Activated CD8-positive, alpha-beta memory T cell treated with anti-CD3 and anti-CD28 coated beads, Interleukin-2, amount 10 ng/mL, durations not matched to agents 7 days and 5 days (primary cell): Measurements from ENCODE around the gene NTM. TPM values are rescaled to one million over a fixed set of nuclear protein-coding genes. Genes with fewer than 3 reads are reported as not detected.

ENCODE experiments used
- ATAC-seq: fragments of 150-1000 bp; cut with Tn5 transposase; one replicate; pipeline ENCODE4 v1.10.0; 2021; ENCODE audit warnings: moderate library complexity
- CTCF ChIA-PET: fragments of 350-600 bp; sonication (Branson Sonifier 250); formaldehyde crosslinking; loops from one replicate; lab custom pipeline; 2021; ENCODE audit warnings: antibody characterized with exemption; lab: Charles Lee
- DNase-seq: peaks from one replicate; pipeline ENCODE4 v3.0.0-alpha.2; 2020
- H3K27ac Mint-ChIP-seq: one replicate; pipeline ENCODE4 v1.8.0; 2021; ENCODE audit warnings: mild to moderate bottlenecking, mixed read lengths
- H3K27me3 Mint-ChIP-seq: one replicate; pipeline ENCODE4 v1.8.0; 2021; ENCODE audit warnings: mixed read lengths
- H3K36me3 Mint-ChIP-seq: one replicate; pipeline ENCODE4 v1.8.0; 2021; ENCODE audit warnings: mild to moderate bottlenecking, mixed read lengths
- H3K4me1 Mint-ChIP-seq: one replicate; pipeline ENCODE4 v1.8.0; 2021; ENCODE audit warnings: mixed read lengths
- H3K4me3 Mint-ChIP-seq: one replicate; pipeline ENCODE4 v1.8.0; 2021; ENCODE audit warnings: mild to moderate bottlenecking, moderate library complexity, mixed read lengths
- H3K9me3 Mint-ChIP-seq: one replicate; pipeline ENCODE4 v1.8.0; 2022; ENCODE audit warnings: low read depth, mixed read lengths
- total RNA-seq, 2 experiments: library from RNA; stranded (reverse); gene quantifications; one replicate each; pipeline ENCODE4 v1.2.3, GENCODE V29; 2021

Gene NTM
- total RNA-seq, 2 experiments from 2014 or later: not detected

- ATAC-seq: no peak
- peaks cover 2% of the 10 kb centered on the region for H3K9me3 Mint-ChIP-seq
Measured at GRCh38 chr11:131560287-131560686, 189.9 kb downstream of the NTM start.

DNA sequence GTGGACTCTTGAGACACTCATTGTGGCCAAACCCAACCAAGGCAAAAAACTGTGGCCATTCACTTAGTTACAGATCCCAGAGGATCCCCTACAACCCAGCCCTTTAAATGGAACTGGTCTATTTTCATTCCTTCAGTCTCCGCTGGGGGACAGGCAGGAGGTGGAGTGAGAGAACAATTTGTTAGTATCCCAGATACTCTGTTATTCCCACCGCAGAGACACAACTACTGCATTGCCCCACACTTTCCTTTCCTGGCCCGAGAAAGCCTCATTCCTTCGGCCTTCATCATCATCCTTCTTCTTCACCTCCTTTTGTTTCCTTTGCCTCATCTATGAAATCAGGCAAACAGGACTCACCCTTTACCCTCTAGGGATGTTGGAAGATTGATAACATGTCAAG, 191.1 kb downstream of the NTM start:
- ATAC-seq: no peak

More at GRCh38 chr11:131560287-131560686, 189.9 kb downstream of the NTM start:
- H3K4me3 Mint-ChIP-seq: no peak overlapping the region
- no peak overlapping the region for H3K27ac Mint-ChIP-seq
- H3K27me3 Mint-ChIP-seq: no peaks in the 10 kb centered on the region
- CTCF ChIA-PET: no interaction called here
- no peaks in the 10 kb centered on the region for H3K36me3 Mint-ChIP-seq
- no peak for DNase-seq
- no peaks in the 10 kb centered on the region for H3K4me1 Mint-ChIP-seq

GRCh38 chr11:131561972-131562371, 191.6 kb downstream of the NTM start:
- Mint-ChIP-seq H3K9me3 (peaks cover 2% of the 10 kb centered on the region), H3K4me3 (no peak overlapping the region), H3K4me1 (no peaks in the 10 kb centered on the region), H3K27me3 (no peaks in the 10 kb centered on the region), H3K27ac (no peak overlapping the region), H3K36me3 (no peaks in the 10 kb centered on the region)
- ATAC-seq (no peak), DNase-seq (no peak)
- CTCF ChIA-PET: no interaction called here

More for the DNA sequence above, 191.1 kb downstream of the NTM start:
- H3K36me3 Mint-ChIP-seq: no peaks in the 10 kb centered on the region
- peaks cover 2% of the 10 kb centered on the region for H3K9me3 Mint-ChIP-seq
- CTCF ChIA-PET: no interaction called here
- no peak overlapping the region for H3K4me3 Mint-ChIP-seq
- no peak overlapping the region for H3K27ac Mint-ChIP-seq
- no peak for DNase-seq
- no peaks in the 10 kb centered on the region for H3K27me3 Mint-ChIP-seq
- H3K4me1 Mint-ChIP-seq: no peaks in the 10 kb centered on the region

DNA sequence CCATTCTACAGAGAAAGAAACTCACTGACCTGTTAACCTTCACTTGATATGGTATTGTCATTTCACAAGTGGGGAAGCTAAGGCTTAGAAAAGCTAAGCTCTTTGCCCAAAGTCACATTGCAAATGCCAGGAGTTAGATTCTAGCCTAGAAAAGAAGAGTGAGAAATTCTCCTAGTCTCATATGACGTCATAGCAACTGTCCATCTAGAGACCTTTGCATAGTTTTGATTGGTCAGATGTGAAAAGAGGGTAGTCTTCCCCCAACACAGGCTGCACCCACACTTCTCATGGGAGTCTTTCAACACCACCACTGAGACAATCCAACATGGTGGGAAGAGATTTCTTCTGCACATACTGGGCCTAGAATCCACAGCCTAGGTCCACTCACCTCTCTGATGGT, 197.9 kb downstream of the NTM start:
- ATAC-seq: no peak
- H3K27me3 Mint-ChIP-seq: no peaks in the 10 kb centered on the region
- no peak for DNase-seq
- no peak overlapping the region for H3K27ac Mint-ChIP-seq
- CTCF ChIA-PET: no interaction called here
- H3K4me1 Mint-ChIP-seq: no peaks in the 10 kb centered on the region
- H3K36me3 Mint-ChIP-seq: no peaks in the 10 kb centered on the region
- H3K9me3 Mint-ChIP-seq: peaks cover 2% of the 10 kb centered on the region
- H3K4me3 Mint-ChIP-seq: no peak overlapping the region

GRCh38 chr11:131571571-131571970, 201.2 kb downstream of the NTM start:
- Mint-ChIP-seq H3K36me3 (no peaks in the 10 kb centered on the region), H3K27ac (no peak overlapping the region), H3K27me3 (no peaks in the 10 kb centered on the region), H3K4me1 (no peaks in the 10 kb centered on the region), H3K9me3 (no peaks in the 10 kb centered on the region), H3K4me3 (no peak overlapping the region)
- CTCF ChIA-PET: no interaction called here
- ATAC-seq (no peak), DNase-seq (no peak)

DNA sequence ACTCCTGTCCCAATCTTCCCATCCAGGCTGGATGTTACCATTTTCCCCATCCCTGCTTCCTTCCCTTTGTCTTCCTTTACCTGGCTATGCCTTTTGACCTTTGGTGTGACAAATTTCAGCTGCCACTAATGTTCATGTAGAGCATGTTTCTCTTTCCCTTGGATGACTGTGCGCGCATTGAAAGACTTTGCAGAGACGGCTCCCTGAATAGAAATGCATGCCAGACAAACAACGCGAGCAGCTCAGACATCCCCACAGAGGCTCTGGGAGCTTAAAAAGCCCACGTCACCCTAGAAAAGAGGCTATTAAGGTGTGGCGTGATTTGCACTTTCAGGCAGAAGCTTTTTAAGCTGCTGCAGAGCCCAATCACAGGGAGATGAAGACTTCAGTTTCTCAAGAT, 202.0 kb downstream of the NTM start:
- no peaks in the 10 kb centered on the region for H3K27me3 Mint-ChIP-seq
- ATAC-seq (no peak), DNase-seq (no peak)
- H3K36me3 Mint-ChIP-seq: no peaks in the 10 kb centered on the region
- no peaks in the 10 kb centered on the region for H3K9me3 Mint-ChIP-seq
- H3K4me3 Mint-ChIP-seq: no peak overlapping the region
- H3K27ac Mint-ChIP-seq: no peak overlapping the region
- H3K4me1 Mint-ChIP-seq: no peaks in the 10 kb centered on the region
- CTCF ChIA-PET: no interaction called here

DNA sequence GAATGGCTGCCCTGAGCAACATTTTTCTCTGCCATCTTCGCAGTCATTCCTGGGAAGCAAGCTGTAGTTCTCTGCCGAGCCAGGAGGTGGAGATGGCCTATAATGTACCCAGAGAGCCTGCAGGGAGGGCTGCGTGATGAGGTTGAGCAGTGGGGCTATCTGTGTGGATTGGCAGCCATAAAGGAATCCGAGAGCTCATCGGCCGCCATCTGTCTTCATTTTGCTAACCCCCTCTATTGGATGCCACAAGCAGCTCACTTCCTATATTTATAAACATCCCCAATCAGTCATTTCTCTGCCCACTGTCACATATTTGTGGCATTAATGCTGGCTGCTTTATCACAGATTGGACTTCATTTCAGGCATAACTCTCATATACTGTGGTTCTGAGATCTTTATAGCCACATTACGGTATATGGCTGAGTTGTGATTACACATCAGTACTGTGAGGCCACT, 209.5 kb downstream of the NTM start:
- CTCF ChIA-PET: no interaction called here
- H3K36me3 Mint-ChIP-seq: no peaks in the 10 kb centered on the region
- H3K4me3 Mint-ChIP-seq: no peak overlapping the region
- no peak overlapping the region for H3K27ac Mint-ChIP-seq
- H3K4me1 Mint-ChIP-seq: no peaks in the 10 kb centered on the region
- no peak for ATAC-seq
- no peaks in the 10 kb centered on the region for H3K9me3 Mint-ChIP-seq
- no peak for DNase-seq
- H3K27me3 Mint-ChIP-seq: no peaks in the 10 kb centered on the region

GRCh38 chr11:131580476-131580875, 210.1 kb downstream of the NTM start:
- Mint-ChIP-seq H3K27me3 (no peaks in the 10 kb centered on the region), H3K27ac (no peak overlapping the region), H3K9me3 (no peaks in the 10 kb centered on the region), H3K4me1 (no peaks in the 10 kb centered on the region), H3K4me3 (no peak overlapping the region), H3K36me3 (no peaks in the 10 kb centered on the region)
- no peak for ATAC-seq
- CTCF ChIA-PET: no interaction called here
- DNase-seq: no peak

GRCh38 chr11:131581046-131581445, 210.6 kb downstream of the NTM start:
- ATAC-seq (no peak), DNase-seq (no peak)
- H3K9me3 Mint-ChIP-seq: no peaks in the 10 kb centered on the region
- H3K4me3 Mint-ChIP-seq: no peak overlapping the region
- H3K27ac Mint-ChIP-seq: no peak overlapping the region
- H3K36me3 Mint-ChIP-seq: no peaks in the 10 kb centered on the region
- H3K4me1 Mint-ChIP-seq: no peaks in the 10 kb centered on the region
- H3K27me3 Mint-ChIP-seq: no peaks in the 10 kb centered on the region
- CTCF ChIA-PET: no interaction called here

DNA sequence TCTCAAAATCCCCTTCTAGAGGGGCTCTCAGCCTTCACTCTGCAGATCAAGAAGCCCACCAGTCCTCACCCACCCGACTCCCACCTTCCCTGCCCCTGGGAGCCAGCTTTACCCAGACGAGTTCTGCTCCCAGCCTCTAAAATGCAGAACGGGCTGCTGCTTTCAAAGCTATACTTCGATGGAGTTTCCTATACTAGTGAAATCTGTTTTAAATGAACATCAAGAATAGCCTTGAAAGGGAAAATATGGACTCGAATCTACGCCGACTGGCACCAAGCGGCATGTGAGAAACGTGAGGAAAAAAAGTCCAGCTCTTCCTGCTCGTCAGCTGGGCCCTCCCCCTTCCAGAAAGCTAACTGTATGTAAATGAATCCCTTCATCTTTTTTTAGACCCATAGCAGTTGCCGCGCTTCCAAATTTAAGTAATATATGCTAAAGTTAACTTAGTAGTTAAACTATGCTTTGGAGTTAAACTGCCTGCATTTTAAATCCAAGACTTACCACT, 211.7 kb downstream of the NTM start:
- no peak overlapping the region for H3K27ac Mint-ChIP-seq
- ATAC-seq (no peak), DNase-seq (no peak)
- H3K9me3 Mint-ChIP-seq: no peaks in the 10 kb centered on the region
- CTCF ChIA-PET: no interaction called here
- H3K4me1 Mint-ChIP-seq: no peaks in the 10 kb centered on the region
- no peaks in the 10 kb centered on the region for H3K27me3 Mint-ChIP-seq
- no peaks in the 10 kb centered on the region for H3K36me3 Mint-ChIP-seq
- H3K4me3 Mint-ChIP-seq: no peak overlapping the region

DNA sequence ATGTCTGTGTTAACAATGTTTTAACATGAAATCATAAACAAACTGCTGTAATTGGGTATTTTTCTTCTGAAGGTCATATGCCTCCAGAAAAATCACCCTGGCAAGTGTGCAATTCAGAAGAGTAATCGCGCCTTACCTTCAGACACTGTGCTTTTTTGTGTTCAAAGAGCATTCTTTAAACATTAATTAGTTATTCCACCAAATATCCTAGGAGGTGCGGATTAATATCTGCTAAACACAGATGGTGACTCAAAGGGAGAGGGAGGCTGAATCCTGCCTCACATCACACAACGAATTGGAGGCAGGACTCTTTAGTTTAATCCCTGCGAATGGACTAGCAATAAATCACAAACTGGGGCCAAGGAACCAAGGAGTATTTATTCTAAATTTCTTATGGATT, 213.0 kb downstream of the NTM start:
- ATAC-seq (no peak), DNase-seq (no peak)
- H3K27me3 Mint-ChIP-seq: no peaks in the 10 kb centered on the region
- H3K9me3 Mint-ChIP-seq: no peaks in the 10 kb centered on the region
- CTCF ChIA-PET: no interaction called here
- no peaks in the 10 kb centered on the region for H3K4me1 Mint-ChIP-seq
- no peak overlapping the region for H3K27ac Mint-ChIP-seq
- no peak overlapping the region for H3K4me3 Mint-ChIP-seq
- H3K36me3 Mint-ChIP-seq: no peaks in the 10 kb centered on the region

- no peaks in the 10 kb centered on the region for H3K9me3 Mint-ChIP-seq
- H3K4me3 Mint-ChIP-seq: no peak overlapping the region
- DNase-seq: no peak
- H3K4me1 Mint-ChIP-seq: no peaks in the 10 kb centered on the region
- CTCF ChIA-PET: no interaction called here
- no peaks in the 10 kb centered on the region for H3K36me3 Mint-ChIP-seq
- H3K27me3 Mint-ChIP-seq: no peaks in the 10 kb centered on the region
- no peak for ATAC-seq
- no peak overlapping the region for H3K27ac Mint-ChIP-seq
Measured at GRCh38 chr11:131583938-131584337, 213.5 kb downstream of the NTM start.

- CTCF ChIA-PET: no interaction called here
- H3K27ac Mint-ChIP-seq: no peak overlapping the region
- H3K27me3 Mint-ChIP-seq: no peaks in the 10 kb centered on the region
- DNase-seq (no peak), ATAC-seq (no peak)
- H3K4me3 Mint-ChIP-seq: no peak overlapping the region
- H3K9me3 Mint-ChIP-seq: no peaks in the 10 kb centered on the region
- H3K36me3 Mint-ChIP-seq: no peaks in the 10 kb centered on the region
- H3K4me1 Mint-ChIP-seq: no peaks in the 10 kb centered on the region
Measured at GRCh38 chr11:131584785-131585592, 214.6 kb downstream of the NTM start.

DNA sequence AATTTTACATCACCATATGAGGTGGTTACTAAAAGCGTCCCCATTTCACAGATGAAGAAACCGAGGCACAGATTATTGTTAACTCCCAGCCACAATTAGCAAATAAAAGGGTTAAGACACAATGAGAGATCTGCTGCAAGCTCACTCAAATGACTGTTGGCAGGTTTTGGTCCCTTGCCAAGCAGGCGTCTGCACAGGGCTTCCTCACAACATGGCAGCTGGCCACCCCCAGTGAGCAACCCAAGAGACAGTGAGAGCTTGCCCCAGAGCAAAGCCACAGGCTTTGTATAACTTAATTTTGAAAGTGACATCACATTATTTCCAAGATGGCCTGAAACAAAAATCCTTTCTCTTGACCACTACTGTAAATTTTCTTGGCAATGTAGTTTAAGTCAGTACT, 217.6 kb downstream of the NTM start:
- CTCF ChIA-PET: no interaction called here
- Mint-ChIP-seq H3K4me1 (no peaks in the 10 kb centered on the region), H3K36me3 (no peaks in the 10 kb centered on the region), H3K4me3 (no peak overlapping the region), H3K27ac (no peak overlapping the region), H3K9me3 (no peaks in the 10 kb centered on the region), H3K27me3 (no peaks in the 10 kb centered on the region)
- ATAC-seq (no peak), DNase-seq (no peak)
